CD4-positive, alpha-beta T cell treated with Interleukin-21 for 1 hour (primary cell): ENCODE data around the gene SLC25A5.

ENCODE experiments used
- DNase-seq: peaks from one replicate; pipeline ENCODE4 v3.0.0-alpha.2; 2020

SLC25A5 gene

GRCh38 chrX:119507206-119507605, 39.0 kb downstream of the SLC25A5 start:
- no peak for DNase-seq

GRCh38 chrX:119512146-119512800, 44.0 kb downstream of the SLC25A5 start:
- DNase-seq = peak; percentile 23

GRCh38 chrX:119516157-119516702, 48.0 kb downstream of the SLC25A5 start:
- DNase-seq = peak; percentile 75

GRCh38 chrX:119518371-119518770, 50.1 kb downstream of the SLC25A5 start:
- no peak for DNase-seq
